K562 (cell line): Measurements from ENCODE around the gene EIF3K. TPM values are rescaled to one million over a fixed set of nuclear protein-coding genes. Genes with fewer than 3 reads are reported as not detected.

Experiments
- ATAC-seq: fragments of 200-7000 bp; cut with Tn5 transposase; 3 replicates; pipeline ENCODE4 v1.9.1; 2020; ENCODE audit warnings: moderate library complexity
- BruUV-seq: library from RNA; stranded (reverse); fragments of 400-500 nt; replicated peaks from 2 replicates; lab custom pipeline; 2021; lab: Mats Ljungman, UMichigan
- CTCF ChIA-PET: fragments of 300-600 bp; formaldehyde crosslinking; extraction: SDS; loops from one replicate; lab custom pipeline; 2021; ENCODE audit warnings: low intra/inter-chr PET ratio; lab: Yijun Ruan, JAX
- POLR2A ChIA-PET: fragments of 300-600, 350-650 bp; sonication (Branson Sonifier 250); formaldehyde crosslinking; extraction: SDS; loops from one replicate; lab custom pipeline; 2021; ENCODE audit warnings: antibody characterized with exemption, inconsistent platforms; lab: Yijun Ruan, JAX
- DNase-seq, 4 experiments: peaks; one replicate each; pipeline versions ENCODE4 v3.0.0 to v3.0.0-alpha.2; 2011 to 2018; ENCODE audit warnings: low spot score in 3 of 4, mixed read lengths in 3 of 4; ENCODE audit errors: extremely low read depth in 1 of 4
- FAIRE-seq: peaks from 2 replicates; lab custom pipeline; 2011; peaks lifted over from hg19 to GRCh38; lab: Jason Lieb, UNC
- H2AFZ ChIP-seq: 2 replicates; pipeline ENCODE4 v1.6.0; 2011; ENCODE audit warnings: low read depth, low read length, control low read depth, inconsistent platforms
- H3K27ac ChIP-seq: fragments of 200-600 bp; 3 replicates; pipeline ENCODE4 v1.8.0; 2011; ENCODE audit warnings: low read depth, mild to moderate bottlenecking, control low read depth, inconsistent platforms, low read length, moderate library complexity, mixed read lengths; ENCODE audit errors: extremely low read depth
- H3K27me3 ChIP-seq, 2 experiments: fragments of 300-600 bp in 1 of 2; 2 replicates in 1 of 2; 3 replicates in 1 of 2; pipeline versions ENCODE4 v1.6.0 to v1.8.0; 2011; ENCODE audit warnings: inconsistent platforms in 2 of 2, low read length in 2 of 2, mild to moderate bottlenecking in 1 of 2, mixed read lengths in 1 of 2, moderate library complexity in 1 of 2; ENCODE audit not compliant: control insufficient read depth in 2 of 2, insufficient read depth in 2 of 2
- H3K36me3 ChIP-seq: fragments of 300-600 bp; 3 replicates; pipeline ENCODE4 v1.8.0; 2011; ENCODE audit warnings: mild to moderate bottlenecking, low read length, inconsistent platforms; ENCODE audit not compliant: control insufficient read depth, insufficient read depth
- H3K4me1 ChIP-seq, 2 experiments: fragments of 200-600 bp in 1 of 2; replicated peaks in 1 of 2; 2 replicates in 1 of 2; 3 replicates in 1 of 2; pipeline versions ENCODE4 v1.5.1 to v1.8.0; 2011; ENCODE audit warnings: inconsistent platforms in 2 of 2, low read length in 2 of 2, mild to moderate bottlenecking in 1 of 2, mixed read lengths in 1 of 2, moderate library complexity in 1 of 2; ENCODE audit not compliant: control insufficient read depth in 2 of 2, insufficient read depth in 2 of 2
- H3K4me2 ChIP-seq: 2 replicates; pipeline ENCODE4 v1.6.1; 2011; ENCODE audit warnings: low read length, control low read depth, inconsistent platforms, mixed read lengths; ENCODE audit not compliant: insufficient read depth
- H3K4me3 ChIP-seq: fragments of 200-600 bp; sonication (generic), shearing (Covaris generic); 2 replicates; pipeline ENCODE4 v1.5.1; 2016; ENCODE audit warnings: control low read depth, inconsistent platforms
- H3K79me2 ChIP-seq: fragments of 200-600 bp; 3 replicates; pipeline ENCODE4 v1.8.0; 2011; ENCODE audit warnings: low read length, inconsistent platforms; ENCODE audit not compliant: control insufficient read depth, insufficient read depth
- H3K9ac ChIP-seq, 2 experiments: 2 replicates each; pipeline versions ENCODE4 v1.6.0 to v1.6.1; 2011; ENCODE audit warnings: low read depth in 2 of 2, low read length in 2 of 2, control low read depth in 1 of 2, inconsistent platforms in 1 of 2, mild to moderate bottlenecking in 1 of 2, mixed read lengths in 1 of 2; ENCODE audit not compliant: insufficient read depth in 1 of 2
- H3K9me1 ChIP-seq: one replicate; pipeline ENCODE4 v1.6.0; 2011; ENCODE audit warnings: inconsistent platforms, mild to moderate bottlenecking, low read length, moderate library complexity; ENCODE audit not compliant: control insufficient read depth, insufficient read depth
- H3K9me3 ChIP-seq: replicated peaks from 2 replicates; pipeline ENCODE4 v1.5.1; 2011; ENCODE audit warnings: low read depth, low read length, inconsistent platforms; ENCODE audit not compliant: control insufficient read depth, insufficient read depth
- H4K20me1 ChIP-seq: replicated peaks from 2 replicates; pipeline ENCODE4 v1.6.1; 2011; ENCODE audit warnings: low read length, inconsistent platforms, mixed read lengths; ENCODE audit not compliant: control insufficient read depth, insufficient read depth
- BDP1 ChIP-seq: IDR thresholded peaks from 3 replicates; pipeline ENCODE4 v1.6.1; 2011; ENCODE audit not compliant: insufficient read length, insufficient read depth
- CCAR2 ChIP-seq: fragments of 200-400 bp; formaldehyde crosslinking; IDR thresholded peaks from 2 replicates; pipeline ENCODE4 v1.6.1; 2017; ENCODE audit warnings: mild to moderate bottlenecking, low read depth, low read length
- ETV5 ChIP-seq: sonication (generic); formaldehyde crosslinking; IDR thresholded peaks from 2 replicates; pipeline ENCODE4 v1.4.0; 2020; ENCODE audit warnings: low read depth, mild to moderate bottlenecking, missing genetic modification reagents
- GTF2F1 ChIP-seq: IDR thresholded peaks from 2 replicates; pipeline ENCODE4 v1.6.1; 2011; ENCODE audit warnings: low read depth, low read length, improper control_type of control experiment
- NFYB ChIP-seq: IDR thresholded peaks from 2 replicates; pipeline ENCODE4 v1.6.1; 2011; ENCODE audit warnings: mild to moderate bottlenecking, moderate library complexity; ENCODE audit not compliant: insufficient read length; ENCODE audit errors: extremely low read depth
- NR2C1 ChIP-seq, 2 experiments: fragments of 450-650 bp; IDR thresholded peaks; 2 replicates each; pipeline ENCODE4 v1.6.1; 2017; ENCODE audit warnings: mild to moderate bottlenecking in 2 of 2, antibody characterized with exemption in 1 of 2, inconsistent platforms in 1 of 2, missing compliant biosample characterization in 1 of 2, missing genetic modification characterization in 1 of 2
- ZEB2 ChIP-seq: fragments of 450-650 bp; IDR thresholded peaks from 2 replicates; pipeline ENCODE4 v1.6.1; 2016
- ZNF511 ChIP-seq: sonication (generic); formaldehyde crosslinking; IDR thresholded peaks from 2 replicates; pipeline ENCODE4 v1.8.0; 2022; ENCODE audit warnings: mild to moderate bottlenecking, missing genetic modification reagents
- WGBS: fragments of 100-300 bp; shearing (Covaris generic); methylation state at CpG from one replicate; pipeline ENCODE4 v1.1.6; 2016; ENCODE audit warnings: low coverage, mixed read lengths; ENCODE audit not compliant: insufficient coverage; ENCODE audit errors: missing lambda C conversion rate; 5-methylcytosine and 5-hydroxymethylcytosine counted together
- in situ Hi-C: fragments of 300-500 bp; cut with MboI; formaldehyde crosslinking; loops from 4 replicates; pipeline ENCODE4 v1.15.0; 2018; ENCODE audit warnings: inconsistent platforms, mixed read lengths
- intact Hi-C: fragments of 100-400 bp; cut with micrococcal nuclease; formaldehyde crosslinking; loops from 2 replicates; pipeline ENCODE4 v1.14.2; 2022
- polyA plus RNA-seq, 8 experiments: library from polyadenylated mRNA; depleted of rRNA in 4 of 8; stranded (reverse) in 5 of 8; unstranded in 3 of 8; fragments of >200 nt; fragmentation: Nextera tagmentation in 2 of 8; fragmentation: Illumina TruSeq in 1 of 8; extraction: Ambion mirVana in 2 of 8; extraction: Trizol in 1 of 8; gene quantifications; 2 replicates each; pipeline versions ENCODE4 v1.2.1 to v1.2.3, GENCODE V29; 2011 to 2014; ENCODE audit warnings: inconsistent platforms in 1 of 8, missing spikeins in 1 of 8
- total RNA-seq, 7 experiments: library from RNA; depleted of rRNA in 6 of 7; stranded (reverse); fragments of >200 nt in 6 of 7; fragmentation: Illumina TruSeq in 2 of 7; extraction: Trizol in 2 of 7; gene quantifications; 2 replicates each; pipeline versions ENCODE4 v1.2.1 to v1.2.3, GENCODE V29; 2011 to 2021; ENCODE audit warnings: low replicate concordance in 1 of 7
- TF ChIP-seq, protein P1 (sequence below): fragments of 450-650 bp; IDR thresholded peaks from 2 replicates; pipeline ENCODE4 v1.6.1; 2018; ENCODE audit warnings: mild to moderate bottlenecking, low read depth; ENCODE audit not compliant: partially characterized antibody

The EIF3K gene
- total and polyA plus RNA-seq, 9 of the 15 experiments (the other 6 are each of a cell fraction or from before 2014, with no cell fraction given), result 387 to 1,827 (median 733) TPM

- 24% methylated on average over 4 of the region's 4 CpGs for WGBS
- H3K27me3 ChIP-seq, result no peaks in the 10 kb centered on the region
- peak overlapping the region; percentile 51; the same call in 1 of the 3 replicates for H3K27ac ChIP-seq
- ATAC-seq (no peak), FAIRE-seq (no peak), DNase-seq (no peak)
- peaks cover 45% of the 10 kb centered on the region for H3K36me3 ChIP-seq
- intact Hi-C loops (no loop called here), in situ Hi-C loops (no loop called here)
- ChIA-PET POLR2A (interaction anchor here (0.6 to 5.2 kb wide), 6 partner anchors 9 to 55 kb away, joined by 3 to 20 read pairs (median 8); no protein-coding TSS in a partner anchor), CTCF (no interaction called here)
- no peak for TF ChIP-seq ZEB2
- TF ChIP-seq, protein P1, sequence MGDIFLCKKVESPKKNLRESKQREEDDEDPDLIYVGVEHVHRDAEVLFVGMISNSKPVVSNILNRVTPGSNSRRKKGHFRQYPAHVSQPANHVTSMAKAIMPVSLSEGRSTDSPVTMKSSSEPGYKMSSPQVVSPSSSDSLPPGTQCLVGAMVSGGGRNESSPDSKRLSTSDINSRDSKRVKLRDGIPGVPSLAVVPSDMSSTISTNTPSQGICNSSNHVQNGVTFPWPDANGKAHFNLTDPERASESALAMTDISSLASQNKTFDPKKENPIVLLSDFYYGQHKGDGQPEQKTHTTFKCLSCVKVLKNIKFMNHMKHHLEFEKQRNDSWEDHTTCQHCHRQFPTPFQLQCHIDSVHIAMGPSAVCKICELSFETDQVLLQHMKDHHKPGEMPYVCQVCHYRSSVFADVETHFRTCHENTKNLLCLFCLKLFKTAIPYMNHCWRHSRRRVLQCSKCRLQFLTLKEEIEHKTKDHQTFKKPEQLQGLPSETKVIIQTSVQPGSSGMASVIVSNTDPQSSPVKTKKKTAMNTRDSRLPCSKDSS, result no peak
- TF ChIP-seq CCAR2, result no peak
- TF ChIP-seq GTF2F1, result no peak
- TF ChIP-seq BDP1, result no peak
- TF ChIP-seq NR2C1 (IDR thresholded peaks at IDR 0.05), result no peak
- TF ChIP-seq NR2C1 (tag; IDR thresholded peaks at IDR 0.05), result no peak
- no peak for TF ChIP-seq ETV5 (CRISPR knock-in tag)
- TF ChIP-seq NFYB, result no peak
- no peak for TF ChIP-seq ZNF511 (CRISPR knock-in tag)
- peak overlapping the region; percentile 2 to 14; a peak in 1 of 4 replicates for H3K9ac ChIP-seq
- no peaks in the 10 kb centered on the region for H3K9me3 ChIP-seq
- H3K4me2 ChIP-seq, result no peak overlapping the region
- H2AFZ ChIP-seq, result no peak overlapping the region
- no peaks in the 10 kb centered on the region for H3K9me1 ChIP-seq
- peaks cover 9% of the 10 kb centered on the region; the same call in 1 of the 2 replicates for H4K20me1 ChIP-seq
- BruUV-seq, result no TSS peak
- H3K4me3 ChIP-seq, result no peak overlapping the region
- peaks cover 89% of the 10 kb centered on the region for H3K79me2 ChIP-seq
- peaks cover 45 to 75% of the 10 kb centered on the region in 2 experiments for H3K4me1 ChIP-seq
Observed at GRCh38 chr19:38671654-38672053, 52.7 kb downstream of the EIF3K start.
